Neural progenitor cell (in vitro differentiated cells): ENCODE measurements around the gene HLA-F. TPM values are rescaled to one million over a fixed set of nuclear protein-coding genes. Genes with fewer than 3 reads are reported as not detected.

Source experiments
- DNase-seq: peaks from one replicate; pipeline ENCODE4 v3.0.0-alpha.2; 2016; ENCODE audit warnings: low spot score
- H2AFZ ChIP-seq: fragments of 200-600 bp; sonication (generic); replicated peaks from 2 replicates; pipeline ENCODE4 v1.6.1; 2016; ENCODE audit warnings: antibody characterized with exemption
- H3F3A ChIP-seq: fragments of 200-600 bp; sonication (generic); 2 replicates; pipeline ENCODE4 v1.6.1; 2016; ENCODE audit warnings: antibody characterized with exemption, low read depth
- H3K27ac ChIP-seq: fragments of 200-600 bp; sonication (generic); 2 replicates; pipeline ENCODE4 v1.5.1; 2016; ENCODE audit warnings: mild to moderate bottlenecking
- H3K27me3 ChIP-seq: fragments of 200-600 bp; sonication (generic); 2 replicates; pipeline ENCODE4 v1.6.1; 2016; ENCODE audit warnings: mild to moderate bottlenecking, moderate library complexity
- H3K36me3 ChIP-seq: fragments of 200-600 bp; sonication (generic); 2 replicates; pipeline ENCODE4 v1.5.1; 2016
- H3K4me1 ChIP-seq: fragments of 200-600 bp; sonication (generic); 2 replicates; pipeline ENCODE4 v1.6.1; 2016; ENCODE audit warnings: mixed run types
- H3K4me2 ChIP-seq: fragments of 200-600 bp; sonication (generic); 2 replicates; pipeline ENCODE4 v1.6.1; 2016
- H3K4me3 ChIP-seq: fragments of 200-600 bp; sonication (generic); 2 replicates; pipeline ENCODE4 v1.5.1; 2016
- H3K79me2 ChIP-seq: fragments of 200-600 bp; sonication (generic); 2 replicates; pipeline ENCODE4 v1.6.1; 2016; ENCODE audit warnings: low read depth
- H3K9ac ChIP-seq: fragments of 200-600 bp; sonication (generic); 2 replicates; pipeline ENCODE4 v1.6.1; 2016
- H3K9me3 ChIP-seq: fragments of 200-600 bp; sonication (generic); 2 replicates; pipeline ENCODE4 v1.5.1; 2016; ENCODE audit warnings: low read depth
- H4K20me1 ChIP-seq: fragments of 200-600 bp; sonication (generic); 2 replicates; pipeline ENCODE4 v1.6.1; 2016; ENCODE audit warnings: low read depth
- H3K27ac Mint-ChIP-seq: 3 replicates; pipeline ENCODE4 v1.8.0; 2021; ENCODE audit warnings: mixed read lengths
- H3K27me3 Mint-ChIP-seq: 2 replicates; pipeline ENCODE4 v1.8.0; 2022; ENCODE audit warnings: low read depth, mild to moderate bottlenecking, inconsistent platforms, moderate library complexity, mixed read lengths; ENCODE audit not compliant: insufficient read depth
- H3K36me3 Mint-ChIP-seq: 3 replicates; pipeline ENCODE4 v1.8.0; 2021; ENCODE audit warnings: mixed read lengths
- H3K4me1 Mint-ChIP-seq: 3 replicates; pipeline ENCODE4 v1.8.0; 2021; ENCODE audit warnings: mixed read lengths
- H3K4me3 Mint-ChIP-seq: 3 replicates; pipeline ENCODE4 v1.8.0; 2021; ENCODE audit warnings: mild to moderate bottlenecking, moderate library complexity, mixed read lengths
- H3K9me3 Mint-ChIP-seq: 3 replicates; pipeline ENCODE4 v1.8.0; 2020; ENCODE audit warnings: mixed read lengths
- CTCF ChIP-seq: fragments of 200-600 bp; sonication (generic); IDR thresholded peaks from 2 replicates; pipeline ENCODE4 v1.5.1; 2017; ENCODE audit warnings: antibody characterized with exemption, mild to moderate bottlenecking
- EZH2 ChIP-seq: fragments of 200-600 bp; sonication (generic); IDR thresholded peaks from 2 replicates; pipeline ENCODE4 v1.6.1; 2017; ENCODE audit warnings: antibody characterized with exemption, mild to moderate bottlenecking, moderate library complexity
- EZH2phosphoT487 ChIP-seq: fragments of 200-600 bp; sonication (generic); IDR thresholded peaks from 2 replicates; pipeline ENCODE4 v1.6.1; 2017; ENCODE audit warnings: antibody characterized with exemption
- total RNA-seq: library from RNA; depleted of rRNA; stranded (reverse); fragments of >200 nt; gene quantifications from 2 replicates; pipeline ENCODE4 v1.2.3, GENCODE V29; 2015; ENCODE audit warnings: low replicate concordance

HLA-F gene
- total RNA-seq, 1 donor from 2014 or later: not detected

GRCh38 chr6:29731281-29731680, 8.0 kb downstream of the HLA-F start:
- Mint-ChIP-seq H3K4me1 (no peaks in the 10 kb centered on the region), H3K9me3 (no peaks in the 10 kb centered on the region), H3K36me3 (no peaks in the 10 kb centered on the region), H3K4me3 (no peak overlapping the region), H3K27ac (no peak overlapping the region), H3K27me3 (peaks cover 10% of the 10 kb centered on the region)
- H3F3A ChIP-seq: no peaks in the 10 kb centered on the region
- H4K20me1 ChIP-seq: no peaks in the 10 kb centered on the region
- no peak overlapping the region for H3K9ac ChIP-seq
- no peaks in the 10 kb centered on the region for H3K4me1 ChIP-seq
- H3K27me3 ChIP-seq: peaks cover 28% of the 10 kb centered on the region
- TF ChIP-seq CTCF (no peak), EZH2 (no peak), EZH2phosphoT487 (no peak)
- no peaks in the 10 kb centered on the region for H3K36me3 ChIP-seq
- H3K9me3 ChIP-seq: no peaks in the 10 kb centered on the region
- no peak overlapping the region for H3K27ac ChIP-seq
- H3K79me2 ChIP-seq: no peaks in the 10 kb centered on the region
- H3K4me3 ChIP-seq: no peak overlapping the region
- no peak overlapping the region for H3K4me2 ChIP-seq
- DNase-seq: no peak
- H2AFZ ChIP-seq: no peak overlapping the region

- H3K27me3 ChIP-seq: peaks cover 20% of the 10 kb centered on the region
- no peaks in the 10 kb centered on the region for H3K9me3 ChIP-seq
- H3K4me1 ChIP-seq: no peaks in the 10 kb centered on the region
- H3K4me3 ChIP-seq: no peak overlapping the region
- Mint-ChIP-seq H3K27me3 (peaks cover 9% of the 10 kb centered on the region), H3K9me3 (no peaks in the 10 kb centered on the region), H3K27ac (no peak overlapping the region), H3K4me1 (no peaks in the 10 kb centered on the region), H3K36me3 (no peaks in the 10 kb centered on the region), H3K4me3 (no peak overlapping the region)
- no peak overlapping the region for H3K27ac ChIP-seq
- no peaks in the 10 kb centered on the region for H3K79me2 ChIP-seq
- H3F3A ChIP-seq: no peaks in the 10 kb centered on the region
- H2AFZ ChIP-seq: no peak overlapping the region
- H4K20me1 ChIP-seq: peaks cover 4% of the 10 kb centered on the region
- no peak overlapping the region for H3K9ac ChIP-seq
- no peak overlapping the region for H3K4me2 ChIP-seq
- H3K36me3 ChIP-seq: no peaks in the 10 kb centered on the region
- no peak for TF ChIP-seq EZH2phosphoT487
- no peak for TF ChIP-seq CTCF
- TF ChIP-seq EZH2: no peak
- DNase-seq: no peak
These were observed 9.8 kb downstream of the HLA-F start for GRCh38 chr6:29733057-29733456.

- Mint-ChIP-seq H3K4me1 (no peaks in the 10 kb centered on the region), H3K9me3 (no peaks in the 10 kb centered on the region), H3K27me3 (peaks cover 9% of the 10 kb centered on the region), H3K4me3 (no peak overlapping the region), H3K27ac (no peak overlapping the region), H3K36me3 (no peaks in the 10 kb centered on the region)
- Histone ChIP-seq H3K9ac (no peak overlapping the region), H3K36me3 (no peaks in the 10 kb centered on the region), H3K9me3 (no peaks in the 10 kb centered on the region), H3K27me3 (peaks cover 11% of the 10 kb centered on the region), H3K4me1 (no peaks in the 10 kb centered on the region), H4K20me1 (peaks cover 4% of the 10 kb centered on the region), H3K4me3 (no peak overlapping the region), H3K79me2 (no peaks in the 10 kb centered on the region), H2AFZ (no peak overlapping the region), H3K4me2 (no peak overlapping the region), H3F3A (no peaks in the 10 kb centered on the region), H3K27ac (no peak overlapping the region)
- TF ChIP-seq EZH2 (no peak), CTCF (no peak), EZH2phosphoT487 (no peak)
- no peak for DNase-seq
These were observed 11.1 kb downstream of the HLA-F start for GRCh38 chr6:29734046-29735018.
